CD14-positive monocyte (primary cell): ENCODE measurements around the gene SLCO2A1. TPM values are rescaled to one million over a fixed set of nuclear protein-coding genes. Genes with fewer than 3 reads are reported as not detected.
A peak's percentile ranks its signal among the peaks of the same experiment; 100 is the strongest.

Experiments used
- DNase-seq, 3 donors: peaks; one replicate each; pipeline ENCODE4 v3.0.0-alpha.2; 2011 to 2022
- H2AFZ ChIP-seq: 2 replicates; pipeline ENCODE4 v1.6.0; 2012; ENCODE audit warnings: mild to moderate bottlenecking, low read depth, low read length, inconsistent platforms; ENCODE audit not compliant: insufficient read depth, poor library complexity, severe bottlenecking
- H3K27ac ChIP-seq, 2 donors: 1 replicate in 1 of 2; 2 replicates in 1 of 2; pipeline ENCODE4 v1.5.1; 2012 to 2013; ENCODE audit warnings: low read length in 2 of 2, control low read depth in 1 of 2, inconsistent platforms in 1 of 2, low read depth in 1 of 2, mild to moderate bottlenecking in 1 of 2
- H3K27me3 ChIP-seq, 2 donors: one replicate each; pipeline versions ENCODE4 v1.6.0 to v1.6.1; 2011 to 2013; ENCODE audit warnings: low read length in 2 of 2; ENCODE audit not compliant: control insufficient read depth in 2 of 2, insufficient read depth in 2 of 2
- H3K36me3 ChIP-seq, 2 donors: replicated peaks in 1 of 2; 1 replicate in 1 of 2; 2 replicates in 1 of 2; pipeline versions ENCODE4 v1.5.1 to v1.6.1; 2012 to 2013; ENCODE audit warnings: low read length in 2 of 2, control low read depth in 1 of 2, inconsistent platforms in 1 of 2, mild to moderate bottlenecking in 1 of 2; ENCODE audit not compliant: insufficient read depth in 2 of 2, control insufficient read depth in 1 of 2
- H3K4me1 ChIP-seq, 2 donors: 1 replicate in 1 of 2; 2 replicates in 1 of 2; pipeline versions ENCODE4 v1.5.1 to v1.6.1; 2012 to 2013; ENCODE audit warnings: low read length in 2 of 2, control low read depth in 1 of 2, inconsistent platforms in 1 of 2, mild to moderate bottlenecking in 1 of 2, moderate library complexity in 1 of 2; ENCODE audit not compliant: insufficient read depth in 2 of 2, control insufficient read depth in 1 of 2
- H3K4me2 ChIP-seq: replicated peaks from 2 replicates; pipeline ENCODE3; 2012; ENCODE audit warnings: low read length, moderate library complexity, mild to moderate bottlenecking; ENCODE audit not compliant: poor library complexity, severe bottlenecking; ENCODE audit errors: extremely low read depth
- H3K4me3 ChIP-seq, 3 experiments: fragments of 200-600 bp in 1 of 3; sonication (generic) in 1 of 3; replicated peaks in 1 of 3; 1 replicate in 2 of 3; 2 replicates in 1 of 3; pipeline ENCODE4 v1.5.1; 2011 to 2013; ENCODE audit warnings: low read length in 3 of 3, mild to moderate bottlenecking in 3 of 3, control low read depth in 2 of 3, low read depth in 2 of 3, inconsistent platforms in 1 of 3, moderate library complexity in 1 of 3
- H3K79me2 ChIP-seq: 2 replicates; pipeline ENCODE4 v1.6.0; 2012; ENCODE audit warnings: mild to moderate bottlenecking, control low read depth, inconsistent platforms, low read length, moderate library complexity; ENCODE audit not compliant: insufficient read depth
- H3K9ac ChIP-seq: 2 replicates; pipeline ENCODE4 v1.6.0; 2017; ENCODE audit warnings: low read length, mild to moderate bottlenecking; ENCODE audit not compliant: insufficient read depth, poor library complexity, severe bottlenecking
- H3K9me3 ChIP-seq, 2 donors: replicated peaks in 1 of 2; 1 replicate in 1 of 2; 2 replicates in 1 of 2; pipeline versions ENCODE4 v1.5.1 to v1.6.1; 2012 to 2013; ENCODE audit warnings: low read length in 2 of 2, control low read depth in 1 of 2; ENCODE audit not compliant: control insufficient read depth in 1 of 2, insufficient read depth in 1 of 2
- H4K20me1 ChIP-seq: 2 replicates; pipeline ENCODE4 v1.6.0; 2012; ENCODE audit warnings: mild to moderate bottlenecking, low read length, control low read depth, moderate library complexity; ENCODE audit not compliant: insufficient read depth
- H3K27ac Mint-ChIP-seq, 7 donors: one replicate each; pipeline ENCODE4 v1.8.0; 2020; ENCODE audit warnings: mild to moderate bottlenecking in 7 of 7, mixed read lengths in 7 of 7, moderate library complexity in 6 of 7, inconsistent platforms in 2 of 7
- H3K27me3 Mint-ChIP-seq, 3 donors: one replicate each; pipeline ENCODE4 v1.8.0; 2021 to 2022; ENCODE audit warnings: low read depth in 3 of 3, mild to moderate bottlenecking in 3 of 3, mixed read lengths in 3 of 3, moderate library complexity in 3 of 3, inconsistent platforms in 1 of 3
- H3K36me3 Mint-ChIP-seq, 2 donors: one replicate each; pipeline ENCODE4 v1.8.0; 2020; ENCODE audit warnings: mixed read lengths in 2 of 2, inconsistent platforms in 1 of 2, mild to moderate bottlenecking in 1 of 2
- H3K4me1 Mint-ChIP-seq: one replicate; pipeline ENCODE4 v1.8.0; 2020; ENCODE audit warnings: mild to moderate bottlenecking, mixed read lengths
- H3K4me3 Mint-ChIP-seq, 2 donors: one replicate each; pipeline ENCODE4 v1.8.0; 2020; ENCODE audit warnings: mild to moderate bottlenecking in 2 of 2, mixed read lengths in 2 of 2, moderate library complexity in 1 of 2
- H3K9me3 Mint-ChIP-seq, 7 donors: one replicate each; pipeline ENCODE4 v1.8.0; 2020 to 2022; ENCODE audit warnings: mixed read lengths in 7 of 7, mild to moderate bottlenecking in 6 of 7, moderate library complexity in 6 of 7, inconsistent platforms in 2 of 7
- WGBS: methylation state at CpG from one replicate; pipeline ENCODE4 v1.1.5; 2013; ENCODE audit warnings: missing lambda C conversion rate; ENCODE audit not compliant: insufficient coverage; 5-methylcytosine and 5-hydroxymethylcytosine counted together
- intact Hi-C, 2 donors: fragments of 100-400 bp; cut with micrococcal nuclease; formaldehyde crosslinking; loops; one replicate each; pipeline versions ENCODE4 v1.15.0 to v1.15.1; 2023
- polyA plus RNA-seq, 3 donors: library from polyadenylated mRNA; depleted of rRNA in 1 of 3; unstranded in 2 of 3; stranded (reverse) in 1 of 3; fragments of 300-500 nt in 2 of 3; fragments of >200 nt in 1 of 3; fragmentation: Illumina TruSeq in 2 of 3; gene quantifications; 1 replicate in 2 of 3; 2 replicates in 1 of 3; pipeline ENCODE4 v1.2.3, GENCODE V29; 2012 to 2021
- TF ChIP-seq, protein P1 (sequence below): fragments of 200-600 bp; IDR thresholded peaks from one replicate; pipeline ENCODE4 v1.8.0; 2022; ENCODE audit warnings: antibody characterized with exemption, mild to moderate bottlenecking

SLCO2A1 gene
- polyA plus RNA-seq, 3 donors: 0.12 TPM; not detected in 2

DNA sequence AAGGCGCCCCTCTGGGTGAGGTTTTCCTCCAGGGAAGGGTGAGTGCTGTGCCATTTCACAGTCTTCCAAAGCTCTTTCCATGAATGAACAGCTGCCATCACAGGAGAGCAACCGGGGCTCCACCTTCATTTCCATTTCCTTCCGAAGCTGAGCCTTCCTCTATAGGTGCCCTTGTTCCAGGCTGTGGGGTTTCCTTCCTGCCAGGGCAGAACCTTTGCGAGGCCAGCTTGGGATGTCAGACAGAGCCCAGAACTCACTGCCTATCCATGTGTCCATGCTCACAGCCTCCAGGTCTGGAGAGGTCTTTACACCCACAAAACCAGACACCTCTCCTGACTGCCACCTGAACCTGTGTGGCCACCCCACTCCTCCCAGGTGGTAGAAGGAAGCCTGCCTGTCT is 49.2 kb downstream of the SLCO2A1 start:
- Mint-ChIP-seq H3K4me3 (no peak overlapping the region), H3K27me3 (peaks cover 0 to 7% (median 2%) of the 10 kb centered on the region in 3 donors), H3K27ac (no peak overlapping the region), H3K4me1 (no peaks in the 10 kb centered on the region), H3K9me3 (peaks cover 0 to 2% (median 0%) of the 10 kb centered on the region in 7 donors), H3K36me3 (no peaks in the 10 kb centered on the region)
- Histone ChIP-seq H3K79me2 (no peaks in the 10 kb centered on the region), H3K4me2 (no peak overlapping the region), H3K9me3 (no peaks in the 10 kb centered on the region), H3K36me3 (no peaks in the 10 kb centered on the region), H3K4me3 (no peak overlapping the region), H3K27me3 (no peaks in the 10 kb centered on the region), H4K20me1 (no peaks in the 10 kb centered on the region), H3K27ac (no peak overlapping the region), H2AFZ (no peak overlapping the region), H3K4me1 (no peaks in the 10 kb centered on the region), H3K9ac (no peak overlapping the region)
- no peak for DNase-seq
- intact Hi-C loops: no loop called here
- 90% methylated on average over 2 of the region's 4 CpGs for WGBS
- TF ChIP-seq, protein P1, sequence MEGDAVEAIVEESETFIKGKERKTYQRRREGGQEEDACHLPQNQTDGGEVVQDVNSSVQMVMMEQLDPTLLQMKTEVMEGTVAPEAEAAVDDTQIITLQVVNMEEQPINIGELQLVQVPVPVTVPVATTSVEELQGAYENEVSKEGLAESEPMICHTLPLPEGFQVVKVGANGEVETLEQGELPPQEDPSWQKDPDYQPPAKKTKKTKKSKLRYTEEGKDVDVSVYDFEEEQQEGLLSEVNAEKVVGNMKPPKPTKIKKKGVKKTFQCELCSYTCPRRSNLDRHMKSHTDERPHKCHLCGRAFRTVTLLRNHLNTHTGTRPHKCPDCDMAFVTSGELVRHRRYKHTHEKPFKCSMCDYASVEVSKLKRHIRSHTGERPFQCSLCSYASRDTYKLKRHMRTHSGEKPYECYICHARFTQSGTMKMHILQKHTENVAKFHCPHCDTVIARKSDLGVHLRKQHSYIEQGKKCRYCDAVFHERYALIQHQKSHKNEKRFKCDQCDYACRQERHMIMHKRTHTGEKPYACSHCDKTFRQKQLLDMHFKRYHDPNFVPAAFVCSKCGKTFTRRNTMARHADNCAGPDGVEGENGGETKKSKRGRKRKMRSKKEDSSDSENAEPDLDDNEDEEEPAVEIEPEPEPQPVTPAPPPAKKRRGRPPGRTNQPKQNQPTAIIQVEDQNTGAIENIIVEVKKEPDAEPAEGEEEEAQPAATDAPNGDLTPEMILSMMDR: no peak

DNA sequence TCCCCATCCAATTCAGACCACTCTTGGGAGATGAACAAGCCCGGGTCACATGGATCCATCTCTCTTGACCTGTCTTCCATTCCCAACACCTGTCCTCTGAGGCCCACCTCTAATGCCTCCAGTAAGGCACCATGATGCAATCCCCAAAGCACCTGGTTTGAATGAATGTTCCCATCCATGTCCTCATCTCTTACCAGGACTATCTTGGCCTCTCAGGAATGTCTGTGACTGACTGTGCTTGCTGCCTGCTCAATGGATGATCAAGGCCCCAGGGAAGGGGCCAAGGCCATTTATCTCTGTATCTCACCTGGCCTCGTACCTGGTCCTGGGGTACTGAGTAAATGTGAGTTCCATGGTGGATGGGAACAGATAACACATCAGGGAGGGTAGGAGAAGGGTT is 49.7 kb downstream of the SLCO2A1 start:
- Histone ChIP-seq H3K4me1 (no peaks in the 10 kb centered on the region), H3K36me3 (no peaks in the 10 kb centered on the region), H3K4me2 (no peak overlapping the region), H3K79me2 (no peaks in the 10 kb centered on the region), H2AFZ (no peak overlapping the region), H3K9me3 (no peaks in the 10 kb centered on the region), H3K4me3 (no peak overlapping the region), H3K27ac (no peak overlapping the region), H4K20me1 (no peaks in the 10 kb centered on the region), H3K27me3 (no peaks in the 10 kb centered on the region), H3K9ac (no peak overlapping the region)
- H3K4me3 Mint-ChIP-seq: no peak overlapping the region
- intact Hi-C loops: no loop called here
- peaks cover 0 to 11% (median 2%) of the 10 kb centered on the region in 3 donors for H3K27me3 Mint-ChIP-seq
- H3K36me3 Mint-ChIP-seq: no peaks in the 10 kb centered on the region
- DNase-seq: no peak
- no peaks in the 10 kb centered on the region for H3K4me1 Mint-ChIP-seq
- TF ChIP-seq, protein P1: no peak
- 95% methylated on average over 2 of the region's 2 CpGs for WGBS
- H3K9me3 Mint-ChIP-seq: peaks cover 0 to 2% (median 0%) of the 10 kb centered on the region in 7 donors
- H3K27ac Mint-ChIP-seq: peak overlapping the region in 1 of 7 donors; percentile 46
